ENCODE measurements around the gene C20orf96.

The C20orf96 gene

GRCh38 chr20:288956-289692, 1.4 kb downstream of the C20orf96 start:
- Histone ChIP-seq H3K4me3 (ENCODE audit: low read depth in 1 of 2, low read length in 2 of 2) (peak overlapping the region; percentile 54 to 73; a peak in 3 of 4 replicates), H3K27ac (ENCODE audit: low read length) (no peak overlapping the region), H3K27me3 (ENCODE audit: insufficient read depth, low read length, poor library complexity) (no peaks in the 10 kb centered on the region), H4K20me1 (ENCODE audit: insufficient read depth, low read length) (no peaks in the 10 kb centered on the region), H3K4me1 (ENCODE audit: insufficient read depth, low read length) (peaks cover 31% of the 10 kb centered on the region), H3K79me2 (ENCODE audit: insufficient read depth, low read length) (peaks cover 9% of the 10 kb centered on the region; the same call in 1 of the 2 replicates), H3K9ac (ENCODE audit: low read depth, low read length) (peak overlapping the region; percentile 76), H2AFZ (ENCODE audit: low read depth, low read length) (peak overlapping the region; percentile 94), H3K36me3 (ENCODE audit: insufficient read depth, low read length) (peaks cover 3% of the 10 kb centered on the region; the same call in 1 of the 2 replicates), H3K4me2 (ENCODE audit: insufficient read depth, low read length) (peak overlapping the region; percentile 88), H3K9me3 (ENCODE audit: insufficient read depth, low read length, severe bottlenecking) (no peaks in the 10 kb centered on the region)
- DNase-seq (no peak), ATAC-seq (ENCODE audit: insufficient read depth, low read depth) (no peak)
- TF ChIP-seq CTCF (IDR thresholded peaks at IDR 0.05; ENCODE audit: borderline replicate concordance, extremely low read depth, low read length, poor library complexity, severe bottlenecking) = no peak
- TF ChIP-seq EZH2 (IDR thresholded peaks at IDR 0.05; ENCODE audit: borderline replicate concordance, low read depth, low read length, severe bottlenecking) = no peak

- H3K27me3 ChIP-seq (ENCODE audit: insufficient read depth, low read length, poor library complexity) = no peaks in the 10 kb centered on the region
- H3K4me1 ChIP-seq (ENCODE audit: insufficient read depth, low read length) = peaks cover 24% of the 10 kb centered on the region
- TF ChIP-seq CTCF (IDR thresholded peaks at IDR 0.05; ENCODE audit: borderline replicate concordance, extremely low read depth, low read length, poor library complexity, severe bottlenecking) (no peak), EZH2 (IDR thresholded peaks at IDR 0.05; ENCODE audit: borderline replicate concordance, low read depth, low read length, severe bottlenecking) (no peak)
- H3K9me3 ChIP-seq (ENCODE audit: insufficient read depth, low read length, severe bottlenecking) = no peaks in the 10 kb centered on the region
- no peak overlapping the region for H3K27ac ChIP-seq (ENCODE audit: low read length)
- no peak overlapping the region for H3K4me2 ChIP-seq (ENCODE audit: insufficient read depth, low read length)
- ATAC-seq (ENCODE audit: insufficient read depth, low read depth) (no peak), DNase-seq (no peak)
- H4K20me1 ChIP-seq (ENCODE audit: insufficient read depth, low read length) = no peaks in the 10 kb centered on the region
- peaks cover 9% of the 10 kb centered on the region; the same call in 1 of the 2 replicates for H3K79me2 ChIP-seq (ENCODE audit: insufficient read depth, low read length)
- H3K4me3 ChIP-seq (ENCODE audit: low read depth in 1 of 2, low read length in 2 of 2) = no peak overlapping the region
- H2AFZ ChIP-seq (ENCODE audit: low read depth, low read length) = no peak overlapping the region
- H3K36me3 ChIP-seq (ENCODE audit: insufficient read depth, low read length) = peaks cover 18% of the 10 kb centered on the region; the same call in 1 of the 2 replicates
- H3K9ac ChIP-seq (ENCODE audit: low read depth, low read length) = no peak overlapping the region
Observed at GRCh38 chr20:286508-286907, 4.0 kb downstream of the C20orf96 start.

- no peak for DNase-seq
Observed at GRCh38 chr20:284172-284571, 6.4 kb downstream of the C20orf96 start.

More at GRCh38 chr20:284172-284571, 6.4 kb downstream of the C20orf96 start:
- H3K4me1 ChIP-seq (ENCODE audit: insufficient read depth, low read length) = peaks cover 4% of the 10 kb centered on the region
- H3K36me3 ChIP-seq (ENCODE audit: insufficient read depth, low read length) = peaks cover 25% of the 10 kb centered on the region
- no peak overlapping the region for H3K9ac ChIP-seq (ENCODE audit: low read depth, low read length)
- ATAC-seq (ENCODE audit: insufficient read depth, low read depth) = no peak
- H3K27ac ChIP-seq (ENCODE audit: low read length) = no peak overlapping the region
- TF ChIP-seq CTCF (IDR thresholded peaks at IDR 0.05; ENCODE audit: borderline replicate concordance, extremely low read depth, low read length, poor library complexity, severe bottlenecking) = no peak
- no peak for TF ChIP-seq EZH2 (IDR thresholded peaks at IDR 0.05; ENCODE audit: borderline replicate concordance, low read depth, low read length, severe bottlenecking)
- no peaks in the 10 kb centered on the region; the same call in 1 of the 2 replicates for H3K79me2 ChIP-seq (ENCODE audit: insufficient read depth, low read length)
- H2AFZ ChIP-seq (ENCODE audit: low read depth, low read length) = no peak overlapping the region
- H3K9me3 ChIP-seq (ENCODE audit: insufficient read depth, low read length, severe bottlenecking) = no peaks in the 10 kb centered on the region
- H3K4me3 ChIP-seq (ENCODE audit: low read depth in 1 of 2, low read length in 2 of 2) = no peak overlapping the region
- H3K4me2 ChIP-seq (ENCODE audit: insufficient read depth, low read length) = no peak overlapping the region
- H3K27me3 ChIP-seq (ENCODE audit: insufficient read depth, low read length, poor library complexity) = no peaks in the 10 kb centered on the region
- no peaks in the 10 kb centered on the region for H4K20me1 ChIP-seq (ENCODE audit: insufficient read depth, low read length)

All from DND-41 (cell line).